ENCODE results near the gene FAM107B. TPM values are rescaled to one million over a fixed set of nuclear protein-coding genes. Genes with fewer than 3 reads are reported as not detected.
A peak's percentile ranks its signal among the peaks of the same experiment; 100 is the strongest.

FAM107B gene
- total and polyA plus RNA-seq, 2 of the 8 experiments (the other 6 are each of a cell fraction or from before 2014, with no cell fraction given) = 7.5 to 28.1 TPM

DNA sequence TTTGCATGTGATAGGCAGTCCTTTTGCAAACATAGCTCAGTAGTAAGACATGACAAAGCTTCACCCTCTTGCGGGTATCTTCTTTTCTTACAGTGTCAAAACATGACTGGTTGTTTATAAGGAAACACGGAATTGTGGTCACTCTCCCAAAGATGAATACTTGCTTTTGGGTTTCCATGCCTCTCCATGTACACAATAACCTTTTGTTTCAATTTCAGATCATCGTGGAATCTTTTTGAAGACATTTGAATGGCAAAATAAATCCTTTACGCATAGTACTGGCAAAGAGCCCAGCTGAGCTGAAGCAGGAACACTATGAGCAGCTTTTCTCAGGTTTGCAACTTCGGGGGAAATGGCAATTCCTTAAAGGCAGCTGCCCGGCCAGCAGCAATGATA, 287.2 kb downstream of the FAM107B start:
- ChIA-PET POLR2A (ENCODE audit: partially characterized antibody) (interaction anchor here (0.8 to 1.2 kb wide), 2 partner anchors 302 to 303 kb away, joined by 3 to 4 read pairs; no protein-coding TSS in a partner anchor), CTCF (ENCODE audit: partially characterized antibody) (interaction anchor here (0.6 to 3.8 kb wide), 11 partner anchors 8 to 290 kb away, joined by 3 to 21 read pairs (median 4); no protein-coding TSS in a partner anchor)
- Histone ChIP-seq H3K36me3 (ENCODE audit: control insufficient read depth in 2 of 4, insufficient read depth in 4 of 4, low read length in 3 of 4) (no peaks in the 10 kb centered on the region), H3K18ac (ENCODE audit: extremely low read depth, low read length) (no peak overlapping the region), H2BK120ac (replicated peaks; ENCODE audit: low read depth, low read length) (no peak overlapping the region), H2BK20ac (ENCODE audit: low read length) (no peak overlapping the region), H2BK15ac (ENCODE audit: low read length) (no peak overlapping the region), H3K9me3 (ENCODE audit: insufficient read depth in 2 of 2, low read depth in 1 of 2, low read length in 1 of 2) (peaks cover 0 to 4% of the 10 kb centered on the region in 2 experiments; a peak in 1 of 4 replicates), H3K4me3 (ENCODE audit: extremely low read depth in 1 of 4, insufficient read depth in 2 of 4, low read depth in 3 of 4, low read length in 4 of 4) (no peak overlapping the region), H3K23me2 (ENCODE audit: low read depth, low read length) (no peaks in the 10 kb centered on the region), H3K4me1 (replicated peaks in 1 of 4; ENCODE audit: control insufficient read depth in 3 of 4, insufficient read depth in 4 of 4, low read length in 3 of 4) (no peaks in the 10 kb centered on the region), H4K20me1 (replicated peaks in 1 of 2; ENCODE audit: control insufficient read depth in 1 of 2, insufficient read depth in 2 of 2, low read length in 2 of 2) (no peaks in the 10 kb centered on the region), H3K23ac (ENCODE audit: insufficient read length) (no peak overlapping the region), H2BK12ac (ENCODE audit: low read depth, low read length) (no peak overlapping the region), H3K4me2 (ENCODE audit: insufficient read depth in 1 of 2, low read depth in 2 of 2, low read length in 2 of 2) (no peak overlapping the region), H2AFZ (ENCODE audit: low read length) (no peak overlapping the region), H4K8ac (ENCODE audit: extremely low read depth, insufficient read depth, low read length) (no peak overlapping the region), H3K56ac (replicated peaks; ENCODE audit: insufficient read length, low read depth, low read length) (no peak overlapping the region), H3K27ac (ENCODE audit: low read depth, low read length) (no peak overlapping the region), H3K79me1 (ENCODE audit: low read depth, low read length) (no peaks in the 10 kb centered on the region), H3K14ac (ENCODE audit: insufficient read length) (no peak overlapping the region), H2BK5ac (ENCODE audit: low read depth, low read length) (no peak overlapping the region), H3K4ac (replicated peaks; ENCODE audit: insufficient read length, low read depth, low read length) (no peak overlapping the region), H2AK5ac (ENCODE audit: low read depth, low read length) (no peak overlapping the region), H3K79me2 (ENCODE audit: control insufficient read depth in 1 of 2, insufficient read depth in 2 of 2, low read length in 2 of 2) (no peaks in the 10 kb centered on the region), H4K91ac (replicated peaks; ENCODE audit: insufficient read length, low read length) (no peak overlapping the region), H3K9ac (replicated peaks in 1 of 4; ENCODE audit: extremely low read depth in 1 of 4, low read depth in 3 of 4, low read length in 3 of 4) (no peak overlapping the region), H4K5ac (ENCODE audit: insufficient read length, low read depth, low read length) (no peak overlapping the region), H3K27me3 (replicated peaks in 1 of 4; ENCODE audit: control insufficient read depth in 3 of 4, extremely low read depth in 1 of 4, insufficient read depth in 3 of 4, low read length in 3 of 4) (no peaks in the 10 kb centered on the region; a peak in 1 of 7 replicates)
- TF ChIP-seq CHD1 (IDR thresholded peaks at IDR 0.05; ENCODE audit: low read depth, low read length) (no peak), SP4 (IDR thresholded peaks at IDR 0.05; ENCODE audit: low read length) (no peak)
- TF ChIP-seq, protein P1, sequence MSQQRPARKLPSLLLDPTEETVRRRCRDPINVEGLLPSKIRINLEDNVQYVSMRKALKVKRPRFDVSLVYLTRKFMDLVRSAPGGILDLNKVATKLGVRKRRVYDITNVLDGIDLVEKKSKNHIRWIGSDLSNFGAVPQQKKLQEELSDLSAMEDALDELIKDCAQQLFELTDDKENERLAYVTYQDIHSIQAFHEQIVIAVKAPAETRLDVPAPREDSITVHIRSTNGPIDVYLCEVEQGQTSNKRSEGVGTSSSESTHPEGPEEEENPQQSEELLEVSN (IDR thresholded peaks at IDR 0.05) = no peak
- FAIRE-seq (no peak), DNase-seq (ENCODE audit: low read depth in 1 of 2, low spot score in 2 of 2) (peak in 1 of 2 experiments; percentile 19)
- WGBS, 2 experiments (ENCODE audit: extremely low coverage in 1 of 2, insufficient coverage in 1 of 2, insufficient read length in 1 of 2, insufficient replicate concordance in 2 of 2, low coverage in 1 of 2, low lambda C conversion rate in 2 of 2, missing lambda C conversion rate in 1 of 2) = 94% methylated on average over 6 of the region's 6 CpGs; no CpG with 5 or more reads in 1 of the 2 experiments

Measured in H1 (cell line).